ENCODE data around the gene MYO1D. TPM values are rescaled to one million over a fixed set of nuclear protein-coding genes. Genes with fewer than 3 reads are reported as not detected.

The MYO1D gene
- total RNA-seq, 1 experiment from 2014 or later: 35.7 TPM

DNA sequence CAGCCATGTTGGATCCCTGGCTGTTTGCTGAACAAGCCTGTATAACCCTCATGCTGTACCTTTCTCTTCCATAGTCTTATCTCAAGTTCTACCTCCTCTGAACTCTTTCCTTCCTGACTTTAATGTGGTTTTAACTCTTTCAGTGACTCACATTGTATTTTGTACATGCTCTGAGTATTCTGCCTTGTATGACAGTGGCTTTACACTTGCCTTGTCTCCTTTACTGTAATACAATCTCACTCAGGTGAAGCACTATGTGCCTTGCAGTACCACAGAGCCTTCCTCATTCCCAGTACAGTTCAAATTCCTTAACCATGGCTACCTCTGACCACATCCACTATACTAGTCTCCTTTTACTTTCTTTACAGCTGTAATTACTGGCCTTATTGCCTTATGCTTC, 418.6 kb downstream of the MYO1D start:
- intact Hi-C loops (cut with micrococcal nuclease): loop anchor here (10.0 kb wide), 1 partner anchor 56 kb away; no protein-coding TSS in a partner anchor
- RAD21 ChIA-PET (ENCODE audit: low non-redundant PET in 1 of 2, low total read pairs in 2 of 2, uncharacterized antibody in 2 of 2, unreplicated experiment in 2 of 2): no interaction called here
- peaks cover 46 to 51% of the 10 kb centered on the region in 2 experiments for H3K36me3 ChIP-seq (ENCODE audit: control insufficient read depth in 1 of 2, insufficient read depth in 2 of 2, low read length in 2 of 2)
- ATAC-seq: no peak
- CTCF ChIA-PET: no interaction called here
- TF ChIP-seq ZFX (IDR thresholded peaks at IDR 0.05) (no peak), SP1 (IDR thresholded peaks at IDR 0.05; ENCODE audit: low read depth) (no peak), ZNF274 (IDR thresholded peaks at IDR 0.05; ENCODE audit: low read depth, low read length) (no peak), JUND (IDR thresholded peaks at IDR 0.05) (no peak), SIN3A (IDR thresholded peaks at IDR 0.05; ENCODE audit: low read depth) (no peak), ZBTB33 (IDR thresholded peaks at IDR 0.05; ENCODE audit: extremely low read depth, insufficient replicate concordance, low read length) (no peak), TCF7L2 (IDR thresholded peaks at IDR 0.05; ENCODE audit: borderline replicate concordance, extremely low read depth, insufficient read depth, insufficient read length) (no peak), YY1 (IDR thresholded peaks at IDR 0.05; ENCODE audit: extremely low read depth, insufficient replicate concordance, low read depth, low read length) (no peak), ELF1 (IDR thresholded peaks at IDR 0.05; ENCODE audit: borderline replicate concordance, low read depth) (no peak), POLR2A (IDR thresholded peaks at IDR 0.05; ENCODE audit: borderline replicate concordance, extremely low read depth, insufficient read depth, insufficient read length) (no peak), EGR1 (IDR thresholded peaks at IDR 0.05; ENCODE audit: low read depth) (no peak), EZH2phosphoT487 (IDR thresholded peaks at IDR 0.05; ENCODE audit: borderline replicate concordance) (no peak), SRF (IDR thresholded peaks at IDR 0.05; ENCODE audit: low read depth) (no peak), EZH2 (IDR thresholded peaks at IDR 0.05) (no peak), RAD21 (IDR thresholded peaks at IDR 0.05; ENCODE audit: low read depth) (no peak), FOSL1 (IDR thresholded peaks at IDR 0.05; ENCODE audit: low read depth) (no peak), POLR2AphosphoS5 (IDR thresholded peaks at IDR 0.05; ENCODE audit: low read depth, low read length) (no peak)
- TF ChIP-seq, protein P1, sequence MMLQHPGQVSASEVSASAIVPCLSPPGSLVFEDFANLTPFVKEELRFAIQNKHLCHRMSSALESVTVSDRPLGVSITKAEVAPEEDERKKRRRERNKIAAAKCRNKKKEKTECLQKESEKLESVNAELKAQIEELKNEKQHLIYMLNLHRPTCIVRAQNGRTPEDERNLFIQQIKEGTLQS (IDR thresholded peaks at IDR 0.05): no peak
- TF ChIP-seq, protein P2, sequence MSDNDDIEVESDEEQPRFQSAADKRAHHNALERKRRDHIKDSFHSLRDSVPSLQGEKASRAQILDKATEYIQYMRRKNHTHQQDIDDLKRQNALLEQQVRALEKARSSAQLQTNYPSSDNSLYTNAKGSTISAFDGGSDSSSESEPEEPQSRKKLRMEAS (IDR thresholded peaks at IDR 0.05): no peak
- TF ChIP-seq, protein P3, sequence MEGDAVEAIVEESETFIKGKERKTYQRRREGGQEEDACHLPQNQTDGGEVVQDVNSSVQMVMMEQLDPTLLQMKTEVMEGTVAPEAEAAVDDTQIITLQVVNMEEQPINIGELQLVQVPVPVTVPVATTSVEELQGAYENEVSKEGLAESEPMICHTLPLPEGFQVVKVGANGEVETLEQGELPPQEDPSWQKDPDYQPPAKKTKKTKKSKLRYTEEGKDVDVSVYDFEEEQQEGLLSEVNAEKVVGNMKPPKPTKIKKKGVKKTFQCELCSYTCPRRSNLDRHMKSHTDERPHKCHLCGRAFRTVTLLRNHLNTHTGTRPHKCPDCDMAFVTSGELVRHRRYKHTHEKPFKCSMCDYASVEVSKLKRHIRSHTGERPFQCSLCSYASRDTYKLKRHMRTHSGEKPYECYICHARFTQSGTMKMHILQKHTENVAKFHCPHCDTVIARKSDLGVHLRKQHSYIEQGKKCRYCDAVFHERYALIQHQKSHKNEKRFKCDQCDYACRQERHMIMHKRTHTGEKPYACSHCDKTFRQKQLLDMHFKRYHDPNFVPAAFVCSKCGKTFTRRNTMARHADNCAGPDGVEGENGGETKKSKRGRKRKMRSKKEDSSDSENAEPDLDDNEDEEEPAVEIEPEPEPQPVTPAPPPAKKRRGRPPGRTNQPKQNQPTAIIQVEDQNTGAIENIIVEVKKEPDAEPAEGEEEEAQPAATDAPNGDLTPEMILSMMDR (IDR thresholded peaks at IDR 0.05 in 2 of 3, conservative IDR thresholded peaks at IDR 0.05 in 1 of 3; ENCODE audit: borderline replicate concordance in 1 of 3, insufficient read depth in 1 of 3, low read depth in 2 of 3, low read length in 2 of 3): no peak
- H3K4me3 ChIP-seq (replicated peaks in 1 of 2; ENCODE audit: low read depth in 1 of 2, low read length in 2 of 2): no peak overlapping the region
- H3K4me1 ChIP-seq (ENCODE audit: control insufficient read depth in 1 of 2, insufficient read depth in 2 of 2, low read length in 2 of 2): peaks cover 4 to 5% of the 10 kb centered on the region in 2 experiments; a peak in 2 of 4 replicates
- no peaks in the 10 kb centered on the region for H3K9me3 ChIP-seq (ENCODE audit: control insufficient read depth in 1 of 2, insufficient read depth in 1 of 2, low read depth in 1 of 2, low read length in 2 of 2)
- peaks cover 97% of the 10 kb centered on the region for H3K79me2 ChIP-seq (ENCODE audit: insufficient read depth, low read length)
- peaks cover 24% of the 10 kb centered on the region for H4K20me1 ChIP-seq (ENCODE audit: insufficient read depth)
- BruUV-seq (replicated peaks): no TSS peak
- no peaks in the 10 kb centered on the region for H3K9me2 ChIP-seq (ENCODE audit: insufficient read depth)
- no peak overlapping the region for H3K27ac ChIP-seq (ENCODE audit: low read depth, low read length)
- no peak for DNase-seq (ENCODE audit: low read depth, low spot score)
- H3K27me3 ChIP-seq (ENCODE audit: insufficient read depth, low read length): no peaks in the 10 kb centered on the region
- no peak overlapping the region for H2AFZ ChIP-seq (ENCODE audit: low read depth, low read length, poor library complexity, severe bottlenecking)
- POLR2A ChIA-PET: no interaction called here
- no peak overlapping the region for H3K4me2 ChIP-seq (ENCODE audit: low read length)
- H3K9ac ChIP-seq (ENCODE audit: low read length): no peak overlapping the region

Measured in HCT116 (cell line).